ENCODE measurements around the gene CDH4. TPM values are rescaled to one million over a fixed set of nuclear protein-coding genes. Genes with fewer than 3 reads are reported as not detected.

The CDH4 gene
- total and polyA plus RNA-seq, 2 donors (not counting 1 experiment from before 2014, with no cell fraction given): not detected

DNA sequence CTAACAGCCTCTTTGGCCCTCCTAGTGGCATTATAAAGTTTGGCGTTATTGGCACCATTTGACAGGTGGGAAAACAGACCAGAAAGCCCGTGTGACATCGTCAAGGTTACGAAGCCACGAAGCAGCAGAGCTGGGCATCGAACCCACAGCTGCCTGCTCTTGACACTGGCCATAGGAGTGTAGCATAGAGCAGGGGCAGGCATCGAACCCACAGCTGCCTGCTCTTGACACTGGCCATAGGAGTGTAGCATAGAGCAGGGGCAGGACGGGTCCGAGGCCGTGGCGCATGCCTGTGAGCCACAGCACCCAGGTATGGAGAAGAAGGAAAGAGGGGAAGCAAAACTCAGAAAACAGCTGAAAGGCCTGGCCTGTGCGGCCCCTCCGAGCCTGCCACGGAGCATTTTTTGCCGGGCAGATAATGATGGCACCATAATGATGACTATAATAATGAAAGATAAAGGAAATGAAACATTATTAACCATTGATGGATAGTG lies 33.1 kb downstream of the CDH4 start:
- peaks cover 0 to 54% (median 0%) of the 10 kb centered on the region in 3 donors for H3K9me3 ChIP-seq (ENCODE audit: control extremely low read depth in 1 of 3, control insufficient read depth in 2 of 3, insufficient read depth in 1 of 3, low read length in 2 of 3)
- DNase-seq: no peak
- Mint-ChIP-seq H3K4me3 (no peak overlapping the region), H3K27ac (no peak overlapping the region), H3K27me3 (no peaks in the 10 kb centered on the region), H3K9me3 (ENCODE audit: insufficient read depth) (peaks cover 4% of the 10 kb centered on the region), H3K4me1 (no peaks in the 10 kb centered on the region)
- POLR2A ChIA-PET: no interaction called here
- no peak overlapping the region for H3K9ac ChIP-seq (ENCODE audit: low read length)
- intact Hi-C loops (cut with micrococcal nuclease): no loop called here
- TF ChIP-seq EZH2 (IDR thresholded peaks at IDR 0.05; ENCODE audit: borderline replicate concordance, insufficient read depth, low read depth, low read length, poor library complexity, severe bottlenecking): no peak
- TF ChIP-seq, protein P1, sequence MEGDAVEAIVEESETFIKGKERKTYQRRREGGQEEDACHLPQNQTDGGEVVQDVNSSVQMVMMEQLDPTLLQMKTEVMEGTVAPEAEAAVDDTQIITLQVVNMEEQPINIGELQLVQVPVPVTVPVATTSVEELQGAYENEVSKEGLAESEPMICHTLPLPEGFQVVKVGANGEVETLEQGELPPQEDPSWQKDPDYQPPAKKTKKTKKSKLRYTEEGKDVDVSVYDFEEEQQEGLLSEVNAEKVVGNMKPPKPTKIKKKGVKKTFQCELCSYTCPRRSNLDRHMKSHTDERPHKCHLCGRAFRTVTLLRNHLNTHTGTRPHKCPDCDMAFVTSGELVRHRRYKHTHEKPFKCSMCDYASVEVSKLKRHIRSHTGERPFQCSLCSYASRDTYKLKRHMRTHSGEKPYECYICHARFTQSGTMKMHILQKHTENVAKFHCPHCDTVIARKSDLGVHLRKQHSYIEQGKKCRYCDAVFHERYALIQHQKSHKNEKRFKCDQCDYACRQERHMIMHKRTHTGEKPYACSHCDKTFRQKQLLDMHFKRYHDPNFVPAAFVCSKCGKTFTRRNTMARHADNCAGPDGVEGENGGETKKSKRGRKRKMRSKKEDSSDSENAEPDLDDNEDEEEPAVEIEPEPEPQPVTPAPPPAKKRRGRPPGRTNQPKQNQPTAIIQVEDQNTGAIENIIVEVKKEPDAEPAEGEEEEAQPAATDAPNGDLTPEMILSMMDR (IDR thresholded peaks at IDR 0.05): no peak
- no peak overlapping the region for H2AFZ ChIP-seq (ENCODE audit: insufficient read depth, low read depth, low read length, poor library complexity, severe bottlenecking)
- no peak overlapping the region for H3K27ac ChIP-seq (ENCODE audit: low read length in 2 of 2)
- H4K20me1 ChIP-seq (ENCODE audit: control insufficient read depth, insufficient read depth, low read length, poor library complexity, severe bottlenecking): no peaks in the 10 kb centered on the region
- no peaks in the 10 kb centered on the region for H3K4me1 ChIP-seq (ENCODE audit: control insufficient read depth in 2 of 2, insufficient read depth in 2 of 2, low read length in 2 of 2)
- H3K36me3 ChIP-seq (replicated peaks in 1 of 2; ENCODE audit: control extremely low read depth in 1 of 2, control insufficient read depth in 1 of 2, extremely low read depth in 1 of 2, insufficient read depth in 2 of 2, low read length in 1 of 2): no peaks in the 10 kb centered on the region
- no peak for ATAC-seq (ENCODE audit: low read depth)
- no peaks in the 10 kb centered on the region for H3K79me2 ChIP-seq (ENCODE audit: control insufficient read depth, insufficient read depth, low read length)
- no peaks in the 10 kb centered on the region for H3K27me3 ChIP-seq (replicated peaks in 1 of 4; ENCODE audit: control extremely low read depth in 1 of 4, control insufficient read depth in 3 of 4, insufficient read depth in 4 of 4, low read length in 3 of 4)
- no peak overlapping the region for H3K4me3 ChIP-seq (ENCODE audit: control extremely low read depth in 1 of 5, extremely low read depth in 1 of 5, insufficient read depth in 1 of 5, low read depth in 2 of 5, low read length in 4 of 5)
- CTCF ChIA-PET: no interaction called here
- 92% methylated on average over 12 of the region's 15 CpGs for whole genome bisulfite sequencing (ENCODE audit: insufficient coverage)
- no peak overlapping the region for H3K4me2 ChIP-seq (replicated peaks; ENCODE audit: low read depth, low read length, poor library complexity, severe bottlenecking)

DNA sequence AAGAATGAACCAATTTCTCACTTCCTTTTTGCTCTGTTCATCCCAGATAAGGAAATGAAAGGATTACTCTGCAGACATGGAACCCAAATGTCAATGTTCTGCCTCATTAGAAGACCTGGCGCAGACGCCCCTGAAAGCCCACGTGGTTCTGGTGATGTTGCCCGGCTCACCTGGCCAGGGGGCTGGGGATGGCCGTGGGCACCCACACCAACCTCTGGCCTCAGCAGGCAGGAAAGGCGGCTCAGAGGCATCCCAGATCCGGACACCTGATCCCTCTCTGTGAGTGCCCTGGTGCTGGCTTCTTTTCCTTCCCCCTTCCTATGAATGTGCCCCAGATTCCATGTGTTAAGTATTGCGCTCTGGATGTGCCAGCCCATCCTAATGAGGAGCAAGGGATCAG lies 33.6 kb downstream of the CDH4 start:
- peaks cover 4% of the 10 kb centered on the region for H3K9me3 Mint-ChIP-seq (ENCODE audit: insufficient read depth)
- CTCF ChIA-PET: no interaction called here
- no peak overlapping the region for H3K4me2 ChIP-seq (replicated peaks; ENCODE audit: low read depth, low read length, poor library complexity, severe bottlenecking)
- H3K4me3 ChIP-seq (ENCODE audit: control extremely low read depth in 1 of 5, extremely low read depth in 1 of 5, insufficient read depth in 1 of 5, low read depth in 2 of 5, low read length in 4 of 5): no peak overlapping the region
- POLR2A ChIA-PET: no interaction called here
- no peaks in the 10 kb centered on the region for H4K20me1 ChIP-seq (ENCODE audit: control insufficient read depth, insufficient read depth, low read length, poor library complexity, severe bottlenecking)
- H3K4me3 Mint-ChIP-seq: no peak overlapping the region
- no peaks in the 10 kb centered on the region for H3K4me1 Mint-ChIP-seq
- H3K36me3 ChIP-seq (replicated peaks in 1 of 2; ENCODE audit: control extremely low read depth in 1 of 2, control insufficient read depth in 1 of 2, extremely low read depth in 1 of 2, insufficient read depth in 2 of 2, low read length in 1 of 2): no peaks in the 10 kb centered on the region
- no peaks in the 10 kb centered on the region for H3K79me2 ChIP-seq (ENCODE audit: control insufficient read depth, insufficient read depth, low read length)
- H3K9ac ChIP-seq (ENCODE audit: low read length): no peak overlapping the region
- no peak overlapping the region for H3K27ac ChIP-seq (ENCODE audit: low read length in 2 of 2)
- peaks cover 0 to 49% (median 0%) of the 10 kb centered on the region in 3 donors for H3K9me3 ChIP-seq (ENCODE audit: control extremely low read depth in 1 of 3, control insufficient read depth in 2 of 3, insufficient read depth in 1 of 3, low read length in 2 of 3)
- no peak overlapping the region for H3K27ac Mint-ChIP-seq
- no peak overlapping the region for H2AFZ ChIP-seq (ENCODE audit: insufficient read depth, low read depth, low read length, poor library complexity, severe bottlenecking)
- no peaks in the 10 kb centered on the region for H3K27me3 Mint-ChIP-seq
- intact Hi-C loops (cut with micrococcal nuclease): no loop called here
- 91% methylated on average over 7 of the region's 8 CpGs for WGBS (ENCODE audit: insufficient coverage)
- no peak for DNase-seq
- H3K27me3 ChIP-seq (replicated peaks in 1 of 4; ENCODE audit: control extremely low read depth in 1 of 4, control insufficient read depth in 3 of 4, insufficient read depth in 4 of 4, low read length in 3 of 4): no peaks in the 10 kb centered on the region
- no peak for TF ChIP-seq EZH2 (IDR thresholded peaks at IDR 0.05; ENCODE audit: borderline replicate concordance, insufficient read depth, low read depth, low read length, poor library complexity, severe bottlenecking)
- TF ChIP-seq, protein P1 (IDR thresholded peaks at IDR 0.05): no peak
- ATAC-seq (ENCODE audit: low read depth): no peak
- H3K4me1 ChIP-seq (ENCODE audit: control insufficient read depth in 2 of 2, insufficient read depth in 2 of 2, low read length in 2 of 2): no peaks in the 10 kb centered on the region

Data from B cell (primary cell).